ENCODE measurements around the gene ACBD3. TPM values are rescaled to one million over a fixed set of nuclear protein-coding genes. Genes with fewer than 3 reads are reported as not detected.

Gene ACBD3
- total RNA-seq, 6 experiments from 2014 or later: 14.6 to 23.6 (median 17.5) TPM

DNA sequence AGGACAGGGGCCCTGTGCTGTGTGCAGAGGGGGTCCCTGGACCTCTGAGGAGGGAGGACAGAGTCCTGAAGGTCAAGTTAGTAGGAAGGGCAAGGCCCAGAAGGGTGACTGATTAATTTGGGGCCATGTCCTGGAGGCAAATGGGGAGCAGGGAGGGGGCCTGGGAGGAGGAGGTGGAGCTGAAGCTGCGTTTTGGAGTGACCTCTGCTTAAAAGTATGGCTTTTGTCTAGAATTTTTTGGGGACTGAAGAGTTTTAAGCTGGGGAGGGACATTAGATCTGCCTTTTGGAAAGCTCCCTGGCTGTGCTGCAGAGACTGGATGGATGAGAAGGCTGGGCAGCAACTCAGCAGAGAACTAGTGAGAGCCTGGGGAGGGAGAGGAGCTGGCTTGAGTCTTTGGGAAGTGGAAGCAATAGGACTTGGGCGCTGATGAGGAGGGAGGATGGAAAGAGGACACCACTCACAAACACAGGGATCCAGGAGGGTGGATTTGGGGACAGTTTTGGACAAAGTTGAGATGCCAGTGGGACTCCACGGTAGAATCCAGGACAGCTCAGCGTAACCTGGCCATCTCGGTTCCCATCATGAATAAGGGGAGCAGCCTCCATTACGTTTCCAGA lies 52.9 kb downstream of the ACBD3 start:
- no peak for ATAC-seq
- Histone ChIP-seq H3K4me1 (peaks cover 0 to 14% (median 5%) of the 10 kb centered on the region in 4 donors), H3K9me3 (no peaks in the 10 kb centered on the region), H3K36me3 (no peaks in the 10 kb centered on the region), H3K27ac (no peak overlapping the region), H3K4me3 (no peak overlapping the region), H3K27me3 (no peaks in the 10 kb centered on the region)
- 66% methylated on average over 4 of the region's 6 CpGs for WGBS (ENCODE audit: insufficient coverage, low coverage, low lambda C conversion rate, missing lambda C conversion rate)
- intact Hi-C loops (cut with DNase I): no loop called here
- TF ChIP-seq CTCF (IDR thresholded peaks at IDR 0.05) (no peak), POLR2A (IDR thresholded peaks at IDR 0.05) (no peak)
- no peak for DNase-seq

DNA sequence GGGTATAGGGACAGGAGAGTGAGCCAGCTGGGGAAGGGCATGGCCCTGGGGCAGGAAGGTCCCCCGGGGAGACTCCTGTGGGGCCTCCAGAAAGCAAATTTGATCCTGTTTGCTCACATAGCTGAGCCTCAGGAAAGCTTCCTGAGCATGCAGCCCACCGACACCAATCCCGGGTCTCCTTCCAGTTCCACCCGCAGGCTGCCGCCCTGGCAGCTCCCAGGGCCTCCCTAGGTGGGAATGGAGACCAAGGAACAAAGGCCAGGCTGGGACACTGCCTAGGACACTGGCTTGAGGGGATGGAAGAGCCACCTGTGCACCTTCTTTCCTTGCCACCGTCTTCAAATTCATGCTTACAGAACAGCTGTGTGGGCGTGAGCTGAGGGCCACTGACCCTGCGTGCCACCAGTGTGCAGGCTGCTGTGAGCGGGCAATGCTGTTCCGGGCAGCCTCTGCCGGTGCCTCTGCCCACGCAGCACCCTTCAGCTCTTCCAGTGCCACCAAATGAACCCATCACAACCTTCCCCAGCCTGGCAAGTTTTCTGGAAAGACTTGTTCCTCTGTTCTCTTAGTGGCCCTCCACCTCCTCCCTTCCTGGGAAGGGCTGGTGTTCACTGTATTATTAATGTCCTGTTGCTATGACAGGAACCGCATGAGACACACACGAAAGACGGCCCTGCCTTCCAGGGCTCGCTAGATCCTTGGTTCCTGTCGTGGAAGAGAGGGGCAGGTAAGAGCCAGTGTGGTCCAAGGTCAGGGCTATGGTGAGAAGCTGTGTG lies 53.6 kb downstream of the ACBD3 start:
- DNase-seq (peak in 1 of 3 donors; percentile 66), ATAC-seq (peak in 3 of 4 donors; percentile 10 to 68 (median 45))
- H3K27ac ChIP-seq: no peak overlapping the region
- 54% methylated on average over 10 of the region's 17 CpGs for WGBS (ENCODE audit: insufficient coverage, low coverage, low lambda C conversion rate, missing lambda C conversion rate)
- no peak overlapping the region for H3K4me3 ChIP-seq
- peaks cover 0 to 19% (median 5%) of the 10 kb centered on the region in 4 donors for H3K4me1 ChIP-seq
- intact Hi-C loops (cut with DNase I): no loop called here
- TF ChIP-seq CTCF (IDR thresholded peaks at IDR 0.05): no peak
- TF ChIP-seq POLR2A (IDR thresholded peaks at IDR 0.05): no peak
- H3K27me3 ChIP-seq: no peaks in the 10 kb centered on the region
- no peaks in the 10 kb centered on the region for H3K36me3 ChIP-seq
- H3K9me3 ChIP-seq: no peaks in the 10 kb centered on the region

- Histone ChIP-seq H3K36me3 (no peaks in the 10 kb centered on the region), H3K27ac (no peak overlapping the region), H3K4me1 (peaks cover 0 to 23% (median 5%) of the 10 kb centered on the region in 4 donors), H3K9me3 (no peaks in the 10 kb centered on the region), H3K27me3 (no peaks in the 10 kb centered on the region), H3K4me3 (no peak overlapping the region)
- ATAC-seq (no peak), DNase-seq (no peak)
- WGBS (ENCODE audit: insufficient coverage, low coverage, low lambda C conversion rate, missing lambda C conversion rate): 95% methylated on average over 4 of the region's 5 CpGs
- intact Hi-C loops (cut with DNase I): no loop called here
- TF ChIP-seq CTCF (IDR thresholded peaks at IDR 0.05) (no peak), POLR2A (IDR thresholded peaks at IDR 0.05) (no peak)
These were observed 54.9 kb downstream of the ACBD3 start for GRCh38 chr1:226131639-226132038.

DNA sequence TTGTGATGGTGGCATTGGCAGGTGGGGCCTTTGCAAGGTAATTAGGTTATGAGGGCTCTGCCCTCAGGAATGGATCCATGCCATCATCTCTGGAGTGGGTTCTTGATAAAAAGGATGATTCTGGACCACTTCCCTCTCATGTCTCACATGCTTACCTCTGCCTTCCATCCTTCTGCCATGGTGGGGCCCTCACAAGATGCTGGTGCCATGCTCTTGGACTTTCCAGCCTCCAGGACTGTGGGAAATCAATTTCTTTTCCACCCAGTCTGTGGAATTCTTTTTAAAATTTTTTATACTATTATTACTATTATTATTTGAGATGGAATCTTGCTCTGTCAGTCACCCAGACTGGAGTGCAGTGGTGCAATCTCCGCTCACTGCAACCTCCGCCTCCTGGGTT lies 57.3 kb downstream of the ACBD3 start:
- WGBS (ENCODE audit: insufficient coverage, low coverage, low lambda C conversion rate, missing lambda C conversion rate): 100% methylated on average over 1 of the region's 2 CpGs
- H3K4me3 ChIP-seq: no peak overlapping the region
- H3K27me3 ChIP-seq: no peaks in the 10 kb centered on the region
- DNase-seq (no peak), ATAC-seq (no peak)
- H3K36me3 ChIP-seq: no peaks in the 10 kb centered on the region
- no peaks in the 10 kb centered on the region for H3K9me3 ChIP-seq
- H3K4me1 ChIP-seq: peaks cover 0 to 8% (median 0%) of the 10 kb centered on the region in 4 donors
- no peak overlapping the region for H3K27ac ChIP-seq
- TF ChIP-seq CTCF (IDR thresholded peaks at IDR 0.05): no peak
- TF ChIP-seq POLR2A (IDR thresholded peaks at IDR 0.05): no peak
- intact Hi-C loops (cut with DNase I): no loop called here

Measured in right lobe of liver (tissue), 6 donors.